OCI-LY1 (cell line): ENCODE results near the gene NOTCH2.

Experiments
- H2AFZ ChIP-seq: fragments of 200-600 bp; sonication (generic), shearing (Covaris generic); 2 replicates; pipeline ENCODE4 v1.6.0; 2014; ENCODE audit warnings: antibody characterized with exemption, mild to moderate bottlenecking, low read length
- H3F3A ChIP-seq: fragments of 200-600 bp; sonication (generic), shearing (Covaris generic); 2 replicates; pipeline ENCODE4 v1.6.0; 2014; ENCODE audit warnings: mild to moderate bottlenecking, antibody characterized with exemption, low read length, moderate library complexity; ENCODE audit not compliant: insufficient read depth
- H3K27ac ChIP-seq: fragments of 200-600 bp; sonication (generic); 2 replicates; pipeline ENCODE4 v1.5.1; 2014; ENCODE audit warnings: low read length, mixed run types, mild to moderate bottlenecking, low read depth; ENCODE audit not compliant: poor library complexity, severe bottlenecking
- H3K27me3 ChIP-seq: fragments of 200-600 bp; sonication (generic); 2 replicates; pipeline ENCODE4 v1.6.0; 2014; ENCODE audit warnings: antibody characterized with exemption, mild to moderate bottlenecking, low read length, moderate library complexity; ENCODE audit not compliant: insufficient read depth
- H3K36me3 ChIP-seq: fragments of 200-600 bp; sonication (generic); 2 replicates; pipeline ENCODE4 v1.6.1; 2014; ENCODE audit warnings: mild to moderate bottlenecking, antibody characterized with exemption, low read length, moderate library complexity, mixed read lengths; ENCODE audit not compliant: insufficient read depth
- H3K4me1 ChIP-seq: fragments of 200-600 bp; sonication (generic); 2 replicates; pipeline ENCODE4 v1.5.1; 2014; ENCODE audit warnings: mild to moderate bottlenecking, low read length, moderate library complexity; ENCODE audit not compliant: insufficient read depth, severe bottlenecking
- H3K4me2 ChIP-seq: fragments of 200-600 bp; sonication (generic), shearing (Covaris generic); 2 replicates; pipeline ENCODE4 v1.6.1; 2014; ENCODE audit warnings: low read length
- H3K4me3 ChIP-seq: fragments of 200-600 bp; sonication (generic); 2 replicates; pipeline ENCODE4 v1.5.1; 2014; ENCODE audit warnings: low read length, low read depth, mild to moderate bottlenecking, mixed read lengths; ENCODE audit not compliant: poor library complexity, severe bottlenecking
- H3K79me2 ChIP-seq: fragments of 200-600 bp; shearing (Covaris generic); 2 replicates; pipeline ENCODE4 v1.6.1; 2016; ENCODE audit warnings: mixed run types, low read length, mixed read lengths; ENCODE audit not compliant: insufficient read depth
- H3K9ac ChIP-seq: fragments of 200-600 bp; sonication (generic), shearing (Covaris generic); 2 replicates; pipeline ENCODE4 v1.6.1; 2014; ENCODE audit warnings: mild to moderate bottlenecking, low read length, mixed read lengths
- H3K9me2 ChIP-seq: fragments of 200-600 bp; sonication (generic), shearing (Covaris generic); 2 replicates; pipeline ENCODE4 v1.6.1; 2014; ENCODE audit warnings: low read depth, mild to moderate bottlenecking, low read length, mixed read lengths
- H3K9me3 ChIP-seq: fragments of 200-600 bp; shearing (Covaris generic); 2 replicates; pipeline ENCODE4 v1.6.1; 2014; ENCODE audit warnings: low read length, mixed read lengths
- H4K20me1 ChIP-seq: fragments of 200-600 bp; sonication (generic), shearing (Covaris generic); 2 replicates; pipeline ENCODE4 v1.6.0; 2016; ENCODE audit warnings: mild to moderate bottlenecking, low read length; ENCODE audit not compliant: insufficient read depth
- EZH2 ChIP-seq: fragments of 200-600 bp; sonication (generic), shearing (Covaris generic); IDR thresholded peaks from 2 replicates; pipeline ENCODE4 v1.8.0; 2017; ENCODE audit warnings: borderline replicate concordance, mixed run types, mild to moderate bottlenecking, antibody characterized with exemption, low read length, moderate library complexity, mixed read lengths
- TF ChIP-seq, protein P1 (sequence below): fragments of 200-600 bp; sonication (generic), shearing (Covaris generic); IDR thresholded peaks from 2 replicates; pipeline ENCODE4 v1.5.1; 2017; ENCODE audit warnings: mild to moderate bottlenecking, antibody characterized with exemption, low read length, moderate library complexity, mixed read lengths

Gene NOTCH2

DNA sequence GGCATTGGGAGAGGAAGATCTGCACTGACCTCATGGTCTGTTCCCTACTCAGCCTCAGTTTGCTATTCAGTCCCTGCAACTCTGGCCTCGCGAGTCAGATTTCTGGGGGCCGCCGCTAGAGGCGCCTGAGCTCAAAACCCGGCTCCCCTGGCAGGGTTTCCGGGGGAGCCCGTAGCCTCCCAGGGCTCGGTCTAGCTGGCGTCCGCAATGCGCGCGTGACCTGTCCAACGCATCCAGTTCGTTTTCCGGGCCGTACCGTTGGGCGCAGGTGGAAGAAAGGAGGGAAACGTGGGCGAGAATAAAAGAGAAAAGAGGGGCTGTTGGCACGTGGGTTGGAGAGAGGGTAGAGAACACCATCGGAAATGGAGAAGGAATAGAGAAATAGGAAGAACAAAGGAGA lies 173.2 kb downstream of the NOTCH2 start, which contains the start of gene ADAM30:
Gene ADAM30, minus strand, starts transcription at position 213 of the 400 bp plus-strand sequence. Its CDS starts 179 bp downstream, at position 34.
- no peaks in the 10 kb centered on the region for H3K27me3 ChIP-seq
- no peak within 1 kb of the TSS for H3K9ac ChIP-seq
- no peaks in the 10 kb centered on the region for H3K4me1 ChIP-seq
- no peak within 1 kb of the TSS for H3K27ac ChIP-seq
- H3K79me2 ChIP-seq, result no peaks in the 10 kb centered on the region
- H3K9me2 ChIP-seq, result no peaks in the 10 kb centered on the region
- H3K9me3 ChIP-seq, result no peaks in the 10 kb centered on the region
- H3K36me3 ChIP-seq, result no peaks in the 10 kb centered on the region
- H3K4me2 ChIP-seq, result no peak within 1 kb of the TSS
- no peaks in the 10 kb centered on the region for H3F3A ChIP-seq
- no peak within 1 kb of the TSS for H3K4me3 ChIP-seq
- no peaks in the 10 kb centered on the region for H4K20me1 ChIP-seq
- TF ChIP-seq, protein P1, sequence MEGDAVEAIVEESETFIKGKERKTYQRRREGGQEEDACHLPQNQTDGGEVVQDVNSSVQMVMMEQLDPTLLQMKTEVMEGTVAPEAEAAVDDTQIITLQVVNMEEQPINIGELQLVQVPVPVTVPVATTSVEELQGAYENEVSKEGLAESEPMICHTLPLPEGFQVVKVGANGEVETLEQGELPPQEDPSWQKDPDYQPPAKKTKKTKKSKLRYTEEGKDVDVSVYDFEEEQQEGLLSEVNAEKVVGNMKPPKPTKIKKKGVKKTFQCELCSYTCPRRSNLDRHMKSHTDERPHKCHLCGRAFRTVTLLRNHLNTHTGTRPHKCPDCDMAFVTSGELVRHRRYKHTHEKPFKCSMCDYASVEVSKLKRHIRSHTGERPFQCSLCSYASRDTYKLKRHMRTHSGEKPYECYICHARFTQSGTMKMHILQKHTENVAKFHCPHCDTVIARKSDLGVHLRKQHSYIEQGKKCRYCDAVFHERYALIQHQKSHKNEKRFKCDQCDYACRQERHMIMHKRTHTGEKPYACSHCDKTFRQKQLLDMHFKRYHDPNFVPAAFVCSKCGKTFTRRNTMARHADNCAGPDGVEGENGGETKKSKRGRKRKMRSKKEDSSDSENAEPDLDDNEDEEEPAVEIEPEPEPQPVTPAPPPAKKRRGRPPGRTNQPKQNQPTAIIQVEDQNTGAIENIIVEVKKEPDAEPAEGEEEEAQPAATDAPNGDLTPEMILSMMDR, result peak; percentile 7; the same call in 1 of the 2 replicates
- TF ChIP-seq EZH2, result no peak
- H2AFZ ChIP-seq, result no peak within 1 kb of the TSS

DNA sequence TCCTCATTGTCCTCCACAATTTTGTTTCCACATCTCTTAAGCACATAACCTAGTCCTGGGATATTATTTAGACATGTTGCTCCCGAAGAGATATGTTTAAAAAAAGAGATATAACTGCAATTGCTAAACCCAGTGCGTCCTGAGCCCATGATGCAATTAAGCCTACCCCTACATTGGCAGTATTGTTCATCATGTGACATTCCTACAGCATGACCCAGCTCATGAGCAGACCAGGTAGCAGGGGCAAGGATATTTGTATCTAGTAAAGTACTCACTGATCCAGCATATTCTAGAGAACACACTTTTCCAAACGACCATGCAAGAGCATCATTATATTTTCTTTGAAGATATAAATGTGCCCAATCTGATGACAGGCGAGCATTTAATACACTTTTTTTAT lies 174.4 kb downstream of the NOTCH2 start:
- Histone ChIP-seq H4K20me1 (no peaks in the 10 kb centered on the region), H3K27me3 (no peaks in the 10 kb centered on the region), H2AFZ (no peak overlapping the region), H3K36me3 (no peaks in the 10 kb centered on the region), H3K9ac (no peak overlapping the region), H3K79me2 (no peaks in the 10 kb centered on the region), H3K4me2 (no peak overlapping the region), H3K4me3 (no peak overlapping the region), H3K4me1 (no peaks in the 10 kb centered on the region), H3K27ac (no peak overlapping the region), H3K9me2 (no peaks in the 10 kb centered on the region), H3K9me3 (no peaks in the 10 kb centered on the region), H3F3A (no peaks in the 10 kb centered on the region)
- TF ChIP-seq, protein P1, result no peak
- no peak for TF ChIP-seq EZH2

DNA sequence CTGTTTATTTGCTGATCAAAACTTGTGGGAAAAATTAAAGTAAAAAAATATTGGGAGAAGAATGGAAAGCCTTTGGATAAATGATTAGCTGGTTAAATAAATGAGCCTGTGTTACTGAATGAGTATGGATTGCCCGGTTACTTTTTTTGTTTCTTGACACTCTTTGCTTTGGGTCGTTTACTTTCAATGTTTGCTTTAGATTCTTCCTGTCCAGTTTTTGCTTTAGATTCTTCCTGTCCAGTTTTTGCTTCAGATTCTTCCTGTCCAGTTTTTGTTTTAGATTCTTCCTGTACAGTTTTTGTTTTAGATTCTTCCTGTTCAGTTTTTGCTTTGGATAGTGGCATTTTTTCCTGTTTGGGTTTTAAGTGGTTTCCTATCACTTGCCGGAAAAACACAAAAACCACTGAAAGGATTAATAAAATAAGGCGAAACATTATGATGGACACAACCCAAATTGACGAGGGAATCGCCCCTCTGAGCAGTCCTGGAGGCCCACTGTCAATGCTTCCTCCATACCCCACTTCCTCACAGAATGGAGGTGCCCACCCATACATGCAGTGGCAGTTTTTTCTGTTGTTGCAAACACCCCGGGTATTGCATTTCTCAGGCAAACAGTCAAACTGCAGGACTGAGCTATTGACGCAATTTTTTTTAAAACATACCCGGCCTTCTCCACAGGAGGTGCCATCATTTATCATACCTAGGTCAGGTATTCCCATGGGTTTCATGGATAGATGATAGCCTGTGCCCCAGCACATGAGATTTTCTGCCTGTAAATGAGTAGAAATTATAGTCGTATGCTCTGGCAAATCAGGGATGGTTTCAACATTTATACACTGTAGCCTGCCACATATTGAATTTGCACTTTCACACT lies 175.4 kb downstream of the NOTCH2 start:
- Histone ChIP-seq H3K4me3 (no peak overlapping the region), H3K9me3 (no peaks in the 10 kb centered on the region), H3K4me2 (no peak overlapping the region), H3F3A (no peaks in the 10 kb centered on the region), H3K79me2 (no peaks in the 10 kb centered on the region), H3K36me3 (no peaks in the 10 kb centered on the region), H3K27me3 (no peaks in the 10 kb centered on the region), H2AFZ (no peak overlapping the region), H3K4me1 (no peaks in the 10 kb centered on the region), H3K9me2 (no peaks in the 10 kb centered on the region), H3K27ac (no peak overlapping the region), H4K20me1 (no peaks in the 10 kb centered on the region), H3K9ac (no peak overlapping the region)
- TF ChIP-seq EZH2, result no peak
- TF ChIP-seq, protein P1, result no peak
